AG09309 (cell line): ENCODE results near the gene RNASET2.
A peak's percentile ranks its signal among the peaks of the same experiment; 100 is the strongest.

ENCODE experiments used
- DNase-seq: peaks from one replicate; pipeline ENCODE4 v3.0.0-alpha.2; 2010; ENCODE audit warnings: low read depth
- H3K4me3 ChIP-seq: 2 replicates; pipeline ENCODE4 v1.5.1; 2011; ENCODE audit warnings: mild to moderate bottlenecking, low read depth, low read length, moderate library complexity; ENCODE audit not compliant: control insufficient read depth
- TF ChIP-seq, protein P1 (sequence below): IDR thresholded peaks from 2 replicates; pipeline ENCODE4 v1.5.1; 2011; ENCODE audit warnings: mild to moderate bottlenecking, low read depth, low read length, inconsistent platforms; ENCODE audit not compliant: insufficient read depth, control insufficient read depth; ENCODE audit errors: missing control alignments

Gene RNASET2

DNA sequence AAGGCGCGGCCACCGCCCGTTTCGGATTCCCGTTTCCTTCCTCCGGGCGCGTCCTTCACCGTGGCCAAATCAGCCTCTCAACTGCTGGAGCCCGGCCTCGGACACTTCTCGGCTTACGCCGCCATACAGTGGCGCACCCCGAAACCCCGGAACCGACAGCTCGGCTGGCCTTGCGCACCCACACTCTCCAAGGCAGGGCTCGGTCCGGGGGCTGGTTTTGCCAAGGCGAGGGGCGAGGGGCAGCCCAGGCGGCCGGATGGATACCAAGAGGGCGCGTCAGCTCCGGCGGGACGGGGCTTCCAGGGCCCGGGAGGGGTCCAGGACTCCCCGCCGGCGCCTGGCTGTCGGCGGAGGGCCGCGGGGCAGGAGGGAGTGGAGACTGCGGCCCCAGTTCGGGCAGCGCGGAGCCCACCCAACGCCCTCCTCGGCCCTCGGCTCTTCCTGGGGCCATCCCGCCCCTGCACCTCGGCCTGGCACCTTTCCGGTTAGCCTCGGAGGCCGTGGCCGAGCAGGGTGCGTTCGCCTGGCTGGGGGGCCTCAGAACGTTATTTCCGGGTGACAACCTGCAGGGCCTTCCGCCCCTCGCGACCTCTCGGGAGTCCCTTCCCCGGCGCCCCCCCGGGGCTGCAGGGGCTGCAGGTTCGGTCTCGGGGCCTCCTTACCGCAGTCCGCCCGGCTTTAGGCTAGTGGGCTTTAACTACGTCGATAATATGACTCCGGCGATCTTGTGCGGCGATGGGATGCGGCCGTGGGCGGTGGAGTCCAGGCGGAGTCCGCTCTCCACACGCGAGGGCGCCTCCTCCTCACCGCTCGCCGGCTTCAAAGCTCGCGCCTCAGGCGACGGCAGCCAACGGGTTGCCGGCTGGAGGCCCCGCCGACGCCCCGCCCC is 42.1 kb upstream of the RNASET2 start:
- no peak for DNase-seq
- H3K4me3 ChIP-seq, result peak overlapping the region; percentile 61
- TF ChIP-seq, protein P1, sequence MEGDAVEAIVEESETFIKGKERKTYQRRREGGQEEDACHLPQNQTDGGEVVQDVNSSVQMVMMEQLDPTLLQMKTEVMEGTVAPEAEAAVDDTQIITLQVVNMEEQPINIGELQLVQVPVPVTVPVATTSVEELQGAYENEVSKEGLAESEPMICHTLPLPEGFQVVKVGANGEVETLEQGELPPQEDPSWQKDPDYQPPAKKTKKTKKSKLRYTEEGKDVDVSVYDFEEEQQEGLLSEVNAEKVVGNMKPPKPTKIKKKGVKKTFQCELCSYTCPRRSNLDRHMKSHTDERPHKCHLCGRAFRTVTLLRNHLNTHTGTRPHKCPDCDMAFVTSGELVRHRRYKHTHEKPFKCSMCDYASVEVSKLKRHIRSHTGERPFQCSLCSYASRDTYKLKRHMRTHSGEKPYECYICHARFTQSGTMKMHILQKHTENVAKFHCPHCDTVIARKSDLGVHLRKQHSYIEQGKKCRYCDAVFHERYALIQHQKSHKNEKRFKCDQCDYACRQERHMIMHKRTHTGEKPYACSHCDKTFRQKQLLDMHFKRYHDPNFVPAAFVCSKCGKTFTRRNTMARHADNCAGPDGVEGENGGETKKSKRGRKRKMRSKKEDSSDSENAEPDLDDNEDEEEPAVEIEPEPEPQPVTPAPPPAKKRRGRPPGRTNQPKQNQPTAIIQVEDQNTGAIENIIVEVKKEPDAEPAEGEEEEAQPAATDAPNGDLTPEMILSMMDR, result no peak

DNA sequence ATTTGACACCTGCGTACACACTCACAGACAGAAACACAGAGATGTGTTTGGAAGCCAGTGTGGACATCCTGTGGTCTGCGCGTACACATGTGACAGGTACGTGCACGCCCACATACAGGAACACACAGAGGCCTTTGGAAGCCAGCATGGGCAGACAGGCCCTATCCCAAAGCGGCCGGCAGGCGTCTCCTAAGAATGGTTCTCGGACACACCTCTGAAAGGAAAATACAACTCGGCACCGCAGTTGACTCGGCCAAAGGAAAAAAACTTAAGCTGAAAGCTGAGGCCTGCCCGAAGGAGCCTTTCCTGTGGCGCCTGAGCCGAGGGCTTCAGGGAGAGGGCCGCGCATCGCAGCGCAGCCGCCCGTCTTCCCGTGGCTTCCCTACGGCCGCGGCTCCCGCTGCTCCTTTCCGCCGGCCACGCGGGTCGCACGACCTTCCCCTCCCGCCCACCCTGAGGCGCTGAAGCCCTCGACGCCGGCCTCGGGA is 41.5 kb upstream of the RNASET2 start:
- DNase-seq, result peak; percentile 35
- TF ChIP-seq, protein P1, result peak; percentile 66
- peak overlapping the region; percentile 61 for H3K4me3 ChIP-seq

DNA sequence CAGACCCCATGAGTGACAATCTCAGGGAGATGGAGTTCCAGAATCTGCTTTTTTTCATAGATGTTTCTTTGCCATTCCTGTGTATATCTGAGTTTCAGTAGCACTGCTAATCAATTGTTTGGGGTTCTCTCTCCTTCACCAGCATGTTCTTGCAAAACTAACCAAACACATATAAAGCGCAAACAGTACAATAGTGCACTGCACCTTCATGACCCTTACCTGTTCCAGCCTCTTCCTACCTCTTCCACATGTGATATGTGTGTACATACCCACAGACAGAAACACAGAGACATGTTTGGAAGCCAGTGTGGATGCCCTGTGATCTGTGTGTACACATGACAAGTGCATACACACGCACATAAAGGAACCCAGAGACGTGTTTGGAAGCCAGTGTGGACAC is 41.0 kb upstream of the RNASET2 start:
- TF ChIP-seq, protein P1, result no peak
- peak overlapping the region; percentile 61 for H3K4me3 ChIP-seq
- DNase-seq, result no peak

DNA sequence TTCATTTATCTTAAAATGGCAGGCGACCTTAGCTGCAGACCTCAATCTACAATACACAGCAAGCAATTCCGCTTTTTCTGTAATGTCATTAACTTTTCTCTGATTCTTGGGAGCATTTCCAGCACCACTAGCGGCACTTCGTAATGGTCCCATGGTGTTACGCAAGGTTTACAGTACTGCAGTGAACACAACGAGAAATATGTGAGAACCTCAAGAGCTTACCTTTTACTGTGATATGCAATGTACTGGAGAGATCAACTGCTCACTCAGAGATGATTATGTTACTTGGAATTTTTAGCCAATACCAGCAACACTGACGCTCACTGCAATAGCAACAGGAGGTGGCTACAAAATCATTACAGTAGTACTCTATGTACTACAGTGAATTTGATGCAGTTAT is 40.1 kb upstream of the RNASET2 start:
- TF ChIP-seq, protein P1, result no peak
- no peak overlapping the region for H3K4me3 ChIP-seq
- DNase-seq, result no peak

DNA sequence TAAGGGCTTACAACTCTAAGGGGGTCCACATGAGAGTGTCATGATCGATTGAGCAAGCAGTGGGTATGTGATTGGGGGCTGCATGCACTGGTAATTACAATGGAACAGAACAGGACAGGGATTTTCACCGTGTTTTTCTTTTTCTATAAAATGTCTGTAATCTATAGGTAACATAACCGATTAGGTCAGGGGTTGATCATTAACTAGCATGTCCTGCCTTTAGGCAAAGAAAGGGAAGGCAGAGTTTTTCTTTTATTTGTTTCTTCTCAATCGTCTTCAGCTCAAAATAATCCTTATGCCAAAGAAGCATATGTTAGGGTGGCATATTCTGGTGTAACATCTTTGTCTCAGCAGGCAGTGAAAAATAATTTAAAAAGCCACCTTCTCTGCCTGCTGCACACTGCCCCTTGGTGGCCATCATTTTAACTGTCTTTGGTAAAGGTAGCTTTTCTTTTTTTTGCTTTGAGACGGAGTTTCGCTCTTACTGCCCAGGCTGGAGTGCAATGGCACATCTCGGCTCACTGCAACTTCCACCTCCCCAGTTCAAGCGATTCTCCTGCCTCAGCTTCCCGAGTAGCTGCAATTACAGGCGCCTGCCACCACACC is 33.2 kb upstream of the RNASET2 start:
- TF ChIP-seq, protein P1, result peak; percentile 69
- H3K4me3 ChIP-seq, result no peak overlapping the region
- DNase-seq, result no peak

DNA sequence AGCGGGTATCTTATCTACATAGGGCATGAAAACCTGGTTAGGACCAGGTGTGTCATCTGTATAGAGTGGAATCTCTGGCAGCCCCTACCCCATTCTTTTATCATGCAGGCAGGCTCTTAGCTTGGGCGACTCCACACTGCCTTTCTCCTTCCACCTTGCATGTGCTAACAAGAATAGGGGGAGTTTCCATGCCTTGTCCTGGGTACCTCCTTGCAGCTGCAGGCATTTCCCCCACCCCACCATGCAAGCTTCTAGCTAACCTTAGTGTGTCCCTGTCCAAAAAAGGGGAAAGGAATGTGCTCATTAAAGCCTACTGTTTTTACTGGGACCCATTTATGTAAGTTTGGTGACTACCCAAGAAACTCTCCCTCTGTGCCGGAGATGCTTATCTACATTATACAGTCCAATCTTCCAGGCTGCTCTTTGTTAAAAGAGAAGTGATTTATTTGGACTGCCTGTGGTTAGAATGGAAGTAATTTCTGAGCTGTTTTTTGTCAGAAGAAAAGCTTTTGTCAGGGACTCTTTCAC is 32.4 kb upstream of the RNASET2 start:
- H3K4me3 ChIP-seq, result no peak overlapping the region
- TF ChIP-seq, protein P1, result no peak
- no peak for DNase-seq
